Upper lobe of right lung (tissue), 1 donor: ENCODE results near the gene TUBB3. TPM values are rescaled to one million over a fixed set of nuclear protein-coding genes. Genes with fewer than 3 reads are reported as not detected.
A peak's percentile ranks its signal among the peaks of the same experiment; 100 is the strongest.

Source experiments
- ATAC-seq: fragments of 200-7000 bp; cut with Tn5 transposase; one replicate; pipeline ENCODE4 v1.9.1; 2020; ENCODE audit warnings: mild to moderate bottlenecking, moderate library complexity
- DNase-seq: peaks from one replicate; pipeline ENCODE4 v3.0.0-alpha.2; 2020
- H3K27ac ChIP-seq: fragments of 200-600 bp; one replicate; pipeline ENCODE4 v1.8.0; 2022
- H3K27me3 ChIP-seq: fragments of 200-600 bp; one replicate; pipeline ENCODE4 v1.8.0; 2022; ENCODE audit warnings: mild to moderate bottlenecking
- H3K36me3 ChIP-seq: fragments of 200-600 bp; one replicate; pipeline ENCODE4 v1.8.0; 2022
- H3K4me1 ChIP-seq: fragments of 200-600 bp; one replicate; pipeline ENCODE4 v1.8.0; 2022
- H3K4me3 ChIP-seq: fragments of 200-600 bp; one replicate; pipeline ENCODE4 v1.8.0; 2022; ENCODE audit warnings: mild to moderate bottlenecking
- H3K9me3 ChIP-seq: fragments of 200-600 bp; one replicate; pipeline ENCODE4 v1.8.0; 2022
- intact Hi-C: fragments of 100-400 bp; cut with DNase I; formaldehyde crosslinking; loops from one replicate; pipeline ENCODE4 v1.11.0; 2022
- total RNA-seq: library from RNA; stranded (reverse); fragmentation: NEBNext Ultra II Directional; extraction: Animal tissue kit (Norgen Biotek cat#: 25700); gene quantifications from one replicate; pipeline ENCODE4 v1.2.1, GENCODE V29; 2021
- TF ChIP-seq, protein P1 (sequence below): fragments of 200-600 bp; IDR thresholded peaks from one replicate; pipeline ENCODE4 v1.8.0; 2022; ENCODE audit warnings: antibody characterized with exemption
- donor health status: DM: no; HTN: yes; CAD: no; lungs with severe emphysema.

Gene TUBB3
- total RNA-seq, 1 donor from 2014 or later, result 1.5 TPM

DNA sequence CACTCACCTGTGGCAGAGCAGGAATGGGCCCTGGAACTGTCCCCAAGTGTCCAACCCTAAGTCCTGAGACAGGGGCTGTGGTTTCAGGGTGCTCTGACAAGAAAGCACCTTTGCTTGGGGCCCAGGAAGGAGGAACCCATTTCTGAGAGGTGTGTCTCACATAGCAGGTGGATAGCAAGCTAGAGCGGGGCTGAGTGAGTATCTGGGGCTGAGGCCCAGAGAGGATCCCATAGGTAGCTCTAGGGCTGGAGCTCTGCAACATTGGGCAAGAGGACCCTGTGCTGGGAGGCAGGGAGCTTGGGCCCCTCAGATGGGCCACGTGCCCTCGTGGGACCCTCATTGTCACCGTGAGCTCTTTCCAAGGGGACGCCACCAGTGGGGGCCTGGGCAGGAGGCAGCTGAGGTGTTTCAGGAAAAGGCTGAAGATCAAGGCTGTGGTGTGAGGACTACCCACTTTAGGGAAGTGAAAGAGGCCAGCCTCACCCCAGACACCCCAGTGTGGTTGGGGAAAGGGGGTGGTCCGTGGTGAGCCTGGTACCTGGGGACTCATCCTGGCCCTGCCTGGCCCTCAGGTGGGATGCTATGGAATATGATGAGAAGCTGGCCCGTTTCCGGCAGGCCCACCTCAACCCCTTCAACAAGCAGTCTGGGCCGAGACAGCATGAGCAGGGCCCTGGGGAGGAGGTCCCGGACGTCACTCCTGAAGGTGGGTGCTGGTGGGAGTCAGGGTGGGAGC, 30.7 kb downstream of the TUBB3 start:
- intact Hi-C loops, result no loop called here
- Histone ChIP-seq H3K27ac (no peak overlapping the region), H3K4me3 (no peak overlapping the region), H3K4me1 (peaks cover 8% of the 10 kb centered on the region), H3K9me3 (no peaks in the 10 kb centered on the region), H3K36me3 (peaks cover 20% of the 10 kb centered on the region), H3K27me3 (no peaks in the 10 kb centered on the region)
- DNase-seq (no peak), ATAC-seq (no peak)
- TF ChIP-seq, protein P1, sequence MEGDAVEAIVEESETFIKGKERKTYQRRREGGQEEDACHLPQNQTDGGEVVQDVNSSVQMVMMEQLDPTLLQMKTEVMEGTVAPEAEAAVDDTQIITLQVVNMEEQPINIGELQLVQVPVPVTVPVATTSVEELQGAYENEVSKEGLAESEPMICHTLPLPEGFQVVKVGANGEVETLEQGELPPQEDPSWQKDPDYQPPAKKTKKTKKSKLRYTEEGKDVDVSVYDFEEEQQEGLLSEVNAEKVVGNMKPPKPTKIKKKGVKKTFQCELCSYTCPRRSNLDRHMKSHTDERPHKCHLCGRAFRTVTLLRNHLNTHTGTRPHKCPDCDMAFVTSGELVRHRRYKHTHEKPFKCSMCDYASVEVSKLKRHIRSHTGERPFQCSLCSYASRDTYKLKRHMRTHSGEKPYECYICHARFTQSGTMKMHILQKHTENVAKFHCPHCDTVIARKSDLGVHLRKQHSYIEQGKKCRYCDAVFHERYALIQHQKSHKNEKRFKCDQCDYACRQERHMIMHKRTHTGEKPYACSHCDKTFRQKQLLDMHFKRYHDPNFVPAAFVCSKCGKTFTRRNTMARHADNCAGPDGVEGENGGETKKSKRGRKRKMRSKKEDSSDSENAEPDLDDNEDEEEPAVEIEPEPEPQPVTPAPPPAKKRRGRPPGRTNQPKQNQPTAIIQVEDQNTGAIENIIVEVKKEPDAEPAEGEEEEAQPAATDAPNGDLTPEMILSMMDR, result no peak

DNA sequence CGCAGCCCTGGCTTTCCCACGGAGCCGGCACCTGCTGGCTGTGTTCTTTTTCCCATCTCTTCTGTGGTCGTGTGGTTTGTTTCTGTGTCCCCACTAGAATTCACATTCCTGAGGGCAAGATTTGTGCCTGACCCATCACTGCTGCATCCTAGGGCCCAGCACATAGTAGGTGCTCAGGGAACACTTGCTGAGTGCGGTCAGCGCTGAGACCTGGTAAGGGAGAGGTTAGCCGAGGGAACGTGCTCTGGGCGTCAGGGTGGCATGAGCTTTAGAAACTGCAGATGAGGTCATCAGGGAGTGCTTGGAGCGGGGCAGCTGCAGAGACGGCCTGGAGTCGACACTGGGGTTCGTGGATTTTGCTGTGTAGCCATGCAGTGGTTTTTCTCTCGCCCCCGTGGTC, 31.3 kb downstream of the TUBB3 start:
- DNase-seq, result no peak
- Histone ChIP-seq H3K4me1 (peaks cover 5% of the 10 kb centered on the region), H3K9me3 (no peaks in the 10 kb centered on the region), H3K27me3 (no peaks in the 10 kb centered on the region), H3K4me3 (no peak overlapping the region), H3K27ac (no peak overlapping the region), H3K36me3 (peaks cover 23% of the 10 kb centered on the region)
- no peak for ATAC-seq
- intact Hi-C loops, result no loop called here
- TF ChIP-seq, protein P1, result no peak

DNA sequence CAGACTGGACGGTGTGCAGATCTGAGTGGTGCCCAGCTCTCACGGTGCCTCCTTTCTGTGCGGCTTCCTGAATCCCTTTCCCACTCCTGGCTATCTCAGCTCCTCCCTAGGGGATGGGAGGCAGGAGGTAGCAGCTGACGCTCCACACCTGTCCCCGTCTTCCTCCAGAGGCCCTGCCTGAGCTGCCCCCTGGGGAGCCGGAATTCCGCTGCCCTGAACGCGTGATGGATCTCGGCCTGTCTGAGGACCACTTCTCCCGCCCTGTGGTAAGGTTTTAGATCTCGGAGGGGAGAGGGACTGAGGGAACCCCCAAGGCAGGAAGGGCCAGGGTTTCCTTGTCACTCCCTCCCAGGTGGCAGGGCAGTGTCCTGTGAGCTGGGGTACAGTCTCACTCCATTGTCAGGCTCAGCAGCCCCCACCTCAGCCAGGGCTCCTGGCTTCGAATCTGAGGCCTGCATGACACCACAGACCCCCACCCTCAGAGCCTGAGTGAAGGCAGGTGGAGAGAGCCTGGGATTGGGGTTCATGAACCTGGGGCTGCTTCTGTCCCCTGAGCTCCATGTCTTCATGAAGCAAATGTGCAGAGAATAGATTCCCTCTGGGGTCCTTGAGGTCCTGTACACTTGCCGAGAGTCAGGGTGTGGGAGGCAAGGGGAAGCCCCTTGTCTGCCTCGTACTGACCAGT, 32.0 kb downstream of the TUBB3 start:
- Histone ChIP-seq H3K9me3 (no peaks in the 10 kb centered on the region), H3K27me3 (no peaks in the 10 kb centered on the region), H3K4me3 (no peak overlapping the region), H3K36me3 (peaks cover 23% of the 10 kb centered on the region), H3K27ac (no peak overlapping the region), H3K4me1 (no peaks in the 10 kb centered on the region)
- intact Hi-C loops, result no loop called here
- TF ChIP-seq, protein P1, result no peak
- ATAC-seq, result no peak
- DNase-seq, result no peak

DNA sequence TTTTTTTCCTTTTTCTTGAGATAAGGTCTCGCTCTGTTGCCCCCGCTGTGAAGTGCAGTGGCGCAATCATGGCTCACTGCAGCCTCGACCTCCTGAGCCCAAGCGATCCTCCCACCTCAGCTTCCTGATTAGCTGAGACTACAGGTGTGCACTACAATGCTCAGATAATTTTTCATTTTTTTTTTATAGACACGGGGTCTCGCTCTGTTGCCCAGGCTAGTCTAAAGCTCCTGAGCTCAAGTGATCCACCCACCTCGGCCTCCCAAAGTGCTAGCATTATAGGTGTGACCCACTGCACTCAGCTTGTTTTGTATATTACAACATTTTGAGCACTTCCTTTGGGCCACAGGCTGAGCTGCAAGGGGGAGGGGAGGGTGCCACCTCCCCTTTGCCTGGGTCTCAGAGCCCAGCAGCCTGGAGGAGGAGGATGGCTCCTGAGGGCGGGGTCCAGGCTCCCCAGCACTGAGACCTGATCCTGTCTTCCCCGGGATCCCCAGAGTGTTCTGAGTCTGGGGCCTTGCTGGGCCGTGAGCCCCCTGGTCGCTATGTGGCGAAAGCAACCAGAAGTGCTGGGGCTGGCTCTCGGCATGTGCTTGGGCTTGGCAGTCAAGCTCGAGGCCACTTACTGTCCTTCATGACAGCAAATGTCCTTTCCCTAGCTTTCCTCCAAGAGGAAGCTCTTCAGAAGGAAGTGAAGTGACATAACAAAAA, 33.5 kb downstream of the TUBB3 start:
- Histone ChIP-seq H3K36me3 (peaks cover 31% of the 10 kb centered on the region), H3K9me3 (no peaks in the 10 kb centered on the region), H3K27ac (peak overlapping the region; percentile 55), H3K4me1 (no peaks in the 10 kb centered on the region), H3K27me3 (no peaks in the 10 kb centered on the region), H3K4me3 (no peak overlapping the region)
- peak; percentile 36 for ATAC-seq
- TF ChIP-seq, protein P1, result no peak
- intact Hi-C loops, result no loop called here
- peak; percentile 55 for DNase-seq

DNA sequence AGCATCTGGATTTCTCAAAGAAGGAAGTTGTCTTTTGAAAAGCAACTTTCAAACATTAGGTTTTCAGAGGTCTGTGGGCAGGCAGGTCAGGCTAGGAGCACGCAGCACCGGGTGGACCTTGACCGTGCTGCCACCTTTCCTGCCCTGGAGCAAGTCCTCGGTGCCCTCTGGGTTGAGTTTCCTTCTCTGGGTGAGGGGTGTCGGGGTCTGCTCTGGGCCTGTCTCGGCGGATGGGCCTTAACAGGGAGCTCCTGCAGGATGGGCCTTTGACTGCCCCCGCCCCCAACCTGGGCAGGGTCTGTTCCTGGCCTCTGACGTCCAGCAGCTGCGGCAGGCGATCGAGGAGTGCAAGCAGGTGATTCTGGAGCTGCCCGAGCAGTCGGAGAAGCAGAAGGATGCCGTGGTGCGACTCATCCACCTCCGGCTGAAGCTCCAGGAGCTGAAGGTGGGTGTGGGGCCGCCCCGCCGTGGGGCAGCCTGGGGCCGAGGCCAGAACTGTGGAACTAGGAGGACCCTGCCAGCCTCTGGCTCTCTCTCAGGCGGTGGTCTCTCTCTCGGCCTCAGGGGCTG, 34.2 kb downstream of the TUBB3 start:
- intact Hi-C loops, result no loop called here
- TF ChIP-seq, protein P1, result no peak
- Histone ChIP-seq H3K4me1 (no peaks in the 10 kb centered on the region), H3K27ac (peak overlapping the region; percentile 55), H3K36me3 (peaks cover 31% of the 10 kb centered on the region), H3K27me3 (no peaks in the 10 kb centered on the region), H3K4me3 (peak overlapping the region; percentile 21), H3K9me3 (no peaks in the 10 kb centered on the region)
- peak; percentile 60 for DNase-seq
- ATAC-seq, result no peak
